Nephron progenitor cell (in vitro differentiated cells): ENCODE results near the gene LRCH1.

Source experiments
- DNase-seq: peaks from one replicate; pipeline ENCODE4 v3.0.0; 2021
- H3K27ac Mint-ChIP-seq: 2 replicates; pipeline ENCODE4 v1.8.0; 2021; ENCODE audit warnings: mild to moderate bottlenecking, moderate library complexity, mixed read lengths
- H3K27me3 Mint-ChIP-seq: 2 replicates; pipeline ENCODE4 v1.8.0; 2021; ENCODE audit warnings: mild to moderate bottlenecking, low read depth, mixed read lengths; ENCODE audit not compliant: poor library complexity
- H3K36me3 Mint-ChIP-seq: 2 replicates; pipeline ENCODE4 v1.8.0; 2021; ENCODE audit warnings: low read depth, mixed read lengths
- H3K4me1 Mint-ChIP-seq: 2 replicates; pipeline ENCODE4 v1.8.0; 2021; ENCODE audit warnings: mixed read lengths
- H3K4me3 Mint-ChIP-seq: 2 replicates; pipeline ENCODE4 v1.8.0; 2021; ENCODE audit warnings: mild to moderate bottlenecking, moderate library complexity, mixed read lengths
- H3K9me3 Mint-ChIP-seq: 2 replicates; pipeline ENCODE4 v1.8.0; 2021; ENCODE audit warnings: mild to moderate bottlenecking, moderate library complexity, mixed read lengths
- TF ChIP-seq, protein P1 (sequence below): fragments of 200-600 bp; sonication (generic); IDR thresholded peaks from 2 replicates; pipeline ENCODE4 v1.5.0; 2021; ENCODE audit warnings: antibody characterized with exemption

The LRCH1 gene

DNA sequence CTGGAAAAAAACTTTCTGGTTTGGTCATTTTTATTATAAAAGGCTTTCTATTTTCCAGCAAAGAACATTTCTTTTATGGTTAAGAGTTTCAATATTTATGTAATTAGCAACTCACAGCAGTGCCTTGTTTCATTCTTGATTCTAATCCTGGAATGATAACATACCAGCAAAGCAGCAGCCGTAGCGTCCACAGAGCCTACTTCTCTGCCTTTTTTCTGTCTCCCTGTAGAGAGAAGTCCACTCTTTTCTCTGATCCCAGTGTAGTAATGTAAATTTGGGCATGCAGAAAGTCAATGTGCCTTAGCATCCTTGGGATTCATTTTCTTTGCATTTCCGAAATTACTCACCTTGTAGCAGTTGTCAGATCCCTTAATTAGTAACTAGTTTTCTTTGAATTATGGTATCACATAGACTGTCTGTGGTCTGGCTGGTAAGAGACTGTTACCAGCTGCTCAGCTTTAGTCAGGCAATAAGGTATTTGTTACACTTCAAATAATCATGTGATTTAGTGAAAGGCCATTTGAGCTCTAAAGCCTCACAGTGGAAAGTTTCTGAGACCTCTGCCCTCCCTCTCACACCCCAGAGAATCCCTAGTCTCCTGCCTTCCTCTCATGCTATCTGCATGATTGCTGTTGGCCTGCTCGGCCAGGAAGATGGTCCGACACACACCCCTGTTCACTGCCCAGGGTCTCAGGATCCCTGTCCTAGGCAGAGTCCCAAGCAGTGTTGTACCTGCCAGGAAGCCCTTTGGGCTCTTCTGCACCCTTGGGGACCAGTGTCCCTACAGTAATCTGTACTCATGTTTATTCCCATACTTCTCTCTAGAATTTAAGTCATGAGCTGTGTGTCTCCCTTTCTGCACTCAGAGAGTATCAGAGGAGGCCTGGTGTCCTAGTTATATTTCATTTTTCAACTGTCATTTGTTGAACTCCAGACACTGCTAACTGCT, 86.3 kb downstream of the LRCH1 start:
- TF ChIP-seq, protein P1, sequence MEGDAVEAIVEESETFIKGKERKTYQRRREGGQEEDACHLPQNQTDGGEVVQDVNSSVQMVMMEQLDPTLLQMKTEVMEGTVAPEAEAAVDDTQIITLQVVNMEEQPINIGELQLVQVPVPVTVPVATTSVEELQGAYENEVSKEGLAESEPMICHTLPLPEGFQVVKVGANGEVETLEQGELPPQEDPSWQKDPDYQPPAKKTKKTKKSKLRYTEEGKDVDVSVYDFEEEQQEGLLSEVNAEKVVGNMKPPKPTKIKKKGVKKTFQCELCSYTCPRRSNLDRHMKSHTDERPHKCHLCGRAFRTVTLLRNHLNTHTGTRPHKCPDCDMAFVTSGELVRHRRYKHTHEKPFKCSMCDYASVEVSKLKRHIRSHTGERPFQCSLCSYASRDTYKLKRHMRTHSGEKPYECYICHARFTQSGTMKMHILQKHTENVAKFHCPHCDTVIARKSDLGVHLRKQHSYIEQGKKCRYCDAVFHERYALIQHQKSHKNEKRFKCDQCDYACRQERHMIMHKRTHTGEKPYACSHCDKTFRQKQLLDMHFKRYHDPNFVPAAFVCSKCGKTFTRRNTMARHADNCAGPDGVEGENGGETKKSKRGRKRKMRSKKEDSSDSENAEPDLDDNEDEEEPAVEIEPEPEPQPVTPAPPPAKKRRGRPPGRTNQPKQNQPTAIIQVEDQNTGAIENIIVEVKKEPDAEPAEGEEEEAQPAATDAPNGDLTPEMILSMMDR: no peak
- H3K4me1 Mint-ChIP-seq: peaks cover 80% of the 10 kb centered on the region
- no peaks in the 10 kb centered on the region for H3K27me3 Mint-ChIP-seq
- peak overlapping the region; percentile 78 for H3K27ac Mint-ChIP-seq
- peak overlapping the region; percentile 12 for H3K4me3 Mint-ChIP-seq
- peak; percentile 23 for DNase-seq
- peaks cover 3% of the 10 kb centered on the region for H3K9me3 Mint-ChIP-seq
- H3K36me3 Mint-ChIP-seq: peaks cover 15% of the 10 kb centered on the region

DNA sequence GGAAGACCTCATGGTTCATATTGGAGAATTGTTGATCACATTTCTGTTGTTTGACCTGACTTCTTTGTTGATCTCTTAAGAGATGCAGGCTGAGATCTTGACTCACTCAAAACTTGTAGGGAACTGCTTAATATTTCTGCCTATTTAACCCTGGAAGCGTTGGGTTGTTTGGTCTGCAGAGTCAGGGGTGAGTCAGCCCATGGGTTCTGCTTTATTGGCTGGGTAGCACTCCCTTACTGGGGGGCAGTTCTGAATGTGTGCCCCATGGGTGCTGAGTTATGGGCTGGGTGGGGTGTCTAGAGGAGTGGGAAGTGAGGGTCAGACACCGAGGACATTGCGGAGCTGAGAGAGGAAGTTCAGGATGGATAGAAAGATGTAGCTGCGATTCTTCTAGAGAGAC, 87.9 kb downstream of the LRCH1 start:
- TF ChIP-seq, protein P1: no peak
- Mint-ChIP-seq H3K9me3 (peaks cover under 1% of the 10 kb centered on the region), H3K27ac (no peak overlapping the region), H3K36me3 (peaks cover 10% of the 10 kb centered on the region), H3K4me1 (peaks cover 79% of the 10 kb centered on the region), H3K27me3 (no peaks in the 10 kb centered on the region), H3K4me3 (no peak overlapping the region)
- no peak for DNase-seq

DNA sequence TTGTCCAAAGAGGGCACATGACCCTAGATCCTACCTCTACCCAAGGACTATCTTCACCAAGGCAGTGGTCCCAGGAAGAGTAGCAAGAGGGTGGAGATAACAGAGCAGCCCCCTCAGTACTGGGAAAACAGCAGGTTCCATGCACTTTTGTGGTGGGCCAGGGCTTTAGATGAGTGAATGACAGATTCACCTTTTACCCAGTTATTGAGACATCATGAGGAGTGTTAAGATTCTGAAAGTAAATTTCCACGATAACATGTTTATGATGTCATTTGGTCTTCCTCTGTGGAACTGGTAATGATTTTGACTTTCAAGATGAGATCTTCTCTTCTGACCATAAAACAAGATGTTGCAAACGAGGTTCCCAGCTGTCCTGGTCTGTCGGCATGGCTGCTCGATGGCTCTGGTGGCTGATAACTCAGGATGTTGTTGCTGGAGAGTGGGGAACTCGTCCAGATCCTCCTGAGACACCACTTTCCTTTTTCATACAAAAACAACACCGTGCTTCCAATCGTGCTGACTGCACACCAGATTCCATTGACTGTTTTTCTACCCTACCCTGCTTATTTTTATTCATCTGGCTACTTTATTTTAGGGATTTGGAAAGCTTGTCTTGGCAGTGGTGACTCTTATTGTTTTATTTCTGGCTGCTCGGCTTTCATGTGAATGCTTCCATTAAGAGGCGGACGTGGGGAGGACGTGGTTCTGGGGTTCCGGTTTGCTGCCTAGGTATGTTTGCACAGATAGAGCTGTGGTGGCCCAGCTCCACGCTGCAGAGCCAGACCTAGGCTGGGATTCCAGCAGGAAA, 88.5 kb downstream of the LRCH1 start:
- H3K36me3 Mint-ChIP-seq: peaks cover 7% of the 10 kb centered on the region
- no peak for DNase-seq
- H3K4me3 Mint-ChIP-seq: no peak overlapping the region
- H3K4me1 Mint-ChIP-seq: peaks cover 74% of the 10 kb centered on the region
- no peaks in the 10 kb centered on the region for H3K9me3 Mint-ChIP-seq
- H3K27me3 Mint-ChIP-seq: no peaks in the 10 kb centered on the region
- TF ChIP-seq, protein P1: no peak
- peak overlapping the region; percentile 80 for H3K27ac Mint-ChIP-seq

DNA sequence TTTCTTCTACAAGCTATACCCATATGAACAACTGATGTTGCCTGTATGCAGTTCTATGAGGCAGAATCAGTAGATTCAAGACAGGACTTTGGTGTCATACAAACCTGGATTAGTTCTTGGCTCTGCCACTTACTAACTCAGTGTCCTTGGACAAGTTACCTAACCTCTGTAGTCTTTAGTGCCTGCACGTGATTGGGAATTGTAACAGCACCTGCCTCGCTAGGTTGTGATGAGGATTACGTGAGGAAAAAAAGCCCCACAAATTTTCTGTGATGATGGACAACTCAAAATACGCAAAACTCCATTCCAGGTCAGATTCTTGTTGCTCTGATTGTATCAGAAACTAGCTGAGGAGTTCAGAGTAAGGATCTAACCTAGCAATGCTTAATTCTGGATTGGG, 89.3 kb downstream of the LRCH1 start:
- Mint-ChIP-seq H3K4me3 (no peak overlapping the region), H3K4me1 (peaks cover 69% of the 10 kb centered on the region), H3K27ac (no peak overlapping the region), H3K9me3 (no peaks in the 10 kb centered on the region), H3K36me3 (no peaks in the 10 kb centered on the region), H3K27me3 (no peaks in the 10 kb centered on the region)
- TF ChIP-seq, protein P1: no peak
- no peak for DNase-seq

DNA sequence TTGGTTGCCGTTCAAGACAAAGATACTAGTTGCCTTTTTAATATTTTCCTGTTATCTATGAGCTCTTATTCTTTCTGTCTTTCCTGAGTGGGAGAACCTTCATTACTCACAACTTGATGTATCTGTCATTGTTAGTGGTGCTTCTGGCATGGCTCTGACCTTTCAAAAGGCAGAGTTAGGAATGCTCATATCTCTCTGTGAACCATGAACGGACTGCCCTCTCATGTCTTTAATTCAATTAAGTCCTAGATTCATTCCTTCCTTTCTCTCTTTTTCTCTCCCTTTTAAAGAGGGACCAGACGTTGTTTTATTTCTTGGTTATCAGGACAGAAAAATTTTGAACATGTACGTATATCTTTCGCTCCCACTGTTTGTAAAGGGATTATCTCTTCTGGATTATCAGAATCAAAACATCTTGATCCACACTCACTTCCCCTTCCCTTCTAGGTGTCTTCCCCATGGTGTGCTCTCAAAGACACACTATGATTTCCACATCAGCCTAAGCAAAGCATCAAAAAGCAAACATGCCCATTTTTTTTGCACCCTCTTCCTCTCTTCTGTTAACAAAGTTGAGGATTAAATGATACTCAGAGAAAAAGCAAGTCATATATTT, 90.3 kb downstream of the LRCH1 start:
- no peak for DNase-seq
- H3K27ac Mint-ChIP-seq: no peak overlapping the region
- H3K27me3 Mint-ChIP-seq: no peaks in the 10 kb centered on the region
- TF ChIP-seq, protein P1: no peak
- H3K4me1 Mint-ChIP-seq: peaks cover 71% of the 10 kb centered on the region
- H3K4me3 Mint-ChIP-seq: no peak overlapping the region
- no peaks in the 10 kb centered on the region for H3K36me3 Mint-ChIP-seq
- no peaks in the 10 kb centered on the region for H3K9me3 Mint-ChIP-seq
